HepG2 (cell line): ENCODE results near the gene FAM118B. TPM values are rescaled to one million over a fixed set of nuclear protein-coding genes. Genes with fewer than 3 reads are reported as not detected.

Experiments used
- ARNT ChIP-seq: fragments of 450-650 bp; IDR thresholded peaks from 2 replicates; pipeline ENCODE4 v1.6.1; 2017
- FOXA1 ChIP-seq, 2 experiments: fragments of 450-650 bp in 1 of 2; sonication (generic) in 1 of 2; formaldehyde crosslinking in 1 of 2; IDR thresholded peaks; 2 replicates each; pipeline versions ENCODE4 v1.4.0 to v1.6.1; 2016 to 2020; ENCODE audit warnings: missing genetic modification reagents in 1 of 2
- FOXA3 ChIP-seq: IDR thresholded peaks from 2 replicates; pipeline ENCODE4 v1.6.1; 2016; ENCODE audit warnings: missing genetic modification reagents, missing compliant biosample characterization
- GZF1 ChIP-seq: sonication (generic); formaldehyde crosslinking; IDR thresholded peaks from 2 replicates; pipeline ENCODE4 v1.5.1; 2020; ENCODE audit warnings: mild to moderate bottlenecking, missing genetic modification reagents
- IRF2 ChIP-seq: IDR thresholded peaks from 2 replicates; pipeline ENCODE4 v1.6.1; 2018; ENCODE audit warnings: missing genetic modification reagents, missing compliant biosample characterization
- IRX3 ChIP-seq: sonication (generic); formaldehyde crosslinking; IDR thresholded peaks from 2 replicates; pipeline ENCODE4 v1.8.1; 2023; ENCODE audit warnings: mild to moderate bottlenecking, low read depth, missing genetic modification reagents, borderline replicate concordance
- KDM5B ChIP-seq: sonication (generic); formaldehyde crosslinking; IDR thresholded peaks from 2 replicates; pipeline ENCODE4 v1.4.0; 2020; ENCODE audit warnings: missing genetic modification reagents, mild to moderate bottlenecking, borderline replicate concordance
- KLF6 ChIP-seq: IDR thresholded peaks from 2 replicates; pipeline ENCODE4 v1.8.0; 2016; ENCODE audit warnings: missing biosample characterization, missing genetic modification reagents
- MEIS1 ChIP-seq: sonication (generic); formaldehyde crosslinking; IDR thresholded peaks from 2 replicates; pipeline ENCODE4 v1.9.0; 2021; ENCODE audit warnings: mild to moderate bottlenecking, missing genetic modification reagents, moderate library complexity, borderline replicate concordance
- MLLT10 ChIP-seq: sonication (generic); formaldehyde crosslinking; IDR thresholded peaks from 2 replicates; pipeline ENCODE4 v1.4.0; 2020; ENCODE audit warnings: missing genetic modification reagents
- NPAS2 ChIP-seq: sonication (generic); formaldehyde crosslinking; IDR thresholded peaks from 2 replicates; pipeline ENCODE4 v1.8.0; 2022; ENCODE audit warnings: mild to moderate bottlenecking, missing genetic modification reagents, borderline replicate concordance
- NR2F1 ChIP-seq, 2 experiments: fragments of 450-650 bp in 1 of 2; formaldehyde crosslinking in 1 of 2; IDR thresholded peaks; 2 replicates each; pipeline versions ENCODE4 v1.5.0 to v1.6.1; 2016 to 2020; ENCODE audit warnings: mild to moderate bottlenecking in 1 of 2, missing compliant biosample characterization in 1 of 2, missing genetic modification reagents in 1 of 2, moderate library complexity in 1 of 2
- PAX8 ChIP-seq: sonication (generic); formaldehyde crosslinking; IDR thresholded peaks from 2 replicates; pipeline ENCODE4 v1.8.0; 2022; ENCODE audit warnings: mild to moderate bottlenecking, missing genetic modification reagents, borderline replicate concordance
- POGZ ChIP-seq: sonication (generic); formaldehyde crosslinking; IDR thresholded peaks from 2 replicates; pipeline ENCODE4 v1.4.0; 2020; ENCODE audit warnings: mild to moderate bottlenecking, missing genetic modification reagents
- REPIN1 ChIP-seq: sonication (generic); formaldehyde crosslinking; IDR thresholded peaks from 2 replicates; pipeline ENCODE4 v1.8.0; 2022; ENCODE audit warnings: missing genetic modification reagents, low read depth, mild to moderate bottlenecking, borderline replicate concordance
- SRSF9 ChIP-seq: fragments of 200-400 bp; formaldehyde crosslinking; IDR thresholded peaks from 2 replicates; pipeline ENCODE4 v1.6.1; 2018; ENCODE audit warnings: borderline replicate concordance, mild to moderate bottlenecking, low read depth, low read length; ENCODE audit not compliant: insufficient read depth, poor library complexity, severe bottlenecking
- U2AF2 ChIP-seq: fragments of 200-400 bp; formaldehyde crosslinking; IDR thresholded peaks from 2 replicates; pipeline ENCODE4 v1.6.1; 2017; ENCODE audit warnings: low read depth, mild to moderate bottlenecking, low read length
- ZNF282 ChIP-seq: fragments of 450-650 bp; IDR thresholded peaks from 2 replicates; pipeline ENCODE4 v1.6.1; 2018; ENCODE audit not compliant: partially characterized antibody
- ZNF563 ChIP-seq: sonication (generic); formaldehyde crosslinking; IDR thresholded peaks from 2 replicates; pipeline ENCODE4 v1.8.0; 2022; ENCODE audit warnings: mild to moderate bottlenecking, moderate library complexity, missing genetic modification reagents
- ZNF564 ChIP-seq: sonication (generic); formaldehyde crosslinking; IDR thresholded peaks from 2 replicates; pipeline ENCODE4 v1.8.1; 2023; ENCODE audit warnings: mild to moderate bottlenecking, missing genetic modification reagents
- ZNF589 ChIP-seq: sonication (generic); formaldehyde crosslinking; conservative IDR thresholded peaks from 2 replicates; pipeline ENCODE4 v1.8.0; 2022; ENCODE audit warnings: mild to moderate bottlenecking, moderate library complexity, missing genetic modification reagents
- polyA plus RNA-seq, 8 experiments: library from polyadenylated mRNA; depleted of rRNA in 3 of 8; stranded (reverse) in 7 of 8; unstranded in 1 of 8; fragments of >200 nt; fragmentation: Illumina TruSeq in 4 of 8; extraction: Trizol in 4 of 8; gene quantifications; 2 replicates each; pipeline versions ENCODE4 v1.2.1 to v1.2.3, GENCODE V29; 2011 to 2016; ENCODE audit warnings: low read depth in 4 of 8, missing spikeins in 1 of 8, mixed read lengths in 1 of 8; ENCODE audit not compliant: insufficient read depth in 1 of 8
- total RNA-seq, 5 experiments: library from RNA; depleted of rRNA; stranded (reverse); fragments of >200 nt; fragmentation: Illumina TruSeq; extraction: Trizol; gene quantifications; 2 replicates each; pipeline ENCODE4 v1.2.3, GENCODE V29; 2016; ENCODE audit warnings: low read depth in 1 of 5
- TF ChIP-seq, protein P1 (sequence below): sonication (generic); formaldehyde crosslinking; conservative IDR thresholded peaks from 2 replicates; pipeline ENCODE4 v1.5.0; 2020; ENCODE audit warnings: missing genetic modification reagents
- TF ChIP-seq, protein P2 (sequence below): sonication (generic); formaldehyde crosslinking; IDR thresholded peaks from 2 replicates; pipeline ENCODE4 v1.9.0; 2021; ENCODE audit warnings: missing genetic modification reagents, borderline replicate concordance
- TF ChIP-seq, protein P3 (sequence below): sonication (generic); formaldehyde crosslinking; IDR thresholded peaks from 2 replicates; pipeline ENCODE4 v1.8.1; 2023; ENCODE audit warnings: mild to moderate bottlenecking, missing genetic modification reagents

Gene FAM118B
- total and polyA plus RNA-seq, 2 of the 13 experiments (the other 11 are each of a cell fraction or from before 2014, with no cell fraction given): 10.2 to 25.7 TPM

DNA sequence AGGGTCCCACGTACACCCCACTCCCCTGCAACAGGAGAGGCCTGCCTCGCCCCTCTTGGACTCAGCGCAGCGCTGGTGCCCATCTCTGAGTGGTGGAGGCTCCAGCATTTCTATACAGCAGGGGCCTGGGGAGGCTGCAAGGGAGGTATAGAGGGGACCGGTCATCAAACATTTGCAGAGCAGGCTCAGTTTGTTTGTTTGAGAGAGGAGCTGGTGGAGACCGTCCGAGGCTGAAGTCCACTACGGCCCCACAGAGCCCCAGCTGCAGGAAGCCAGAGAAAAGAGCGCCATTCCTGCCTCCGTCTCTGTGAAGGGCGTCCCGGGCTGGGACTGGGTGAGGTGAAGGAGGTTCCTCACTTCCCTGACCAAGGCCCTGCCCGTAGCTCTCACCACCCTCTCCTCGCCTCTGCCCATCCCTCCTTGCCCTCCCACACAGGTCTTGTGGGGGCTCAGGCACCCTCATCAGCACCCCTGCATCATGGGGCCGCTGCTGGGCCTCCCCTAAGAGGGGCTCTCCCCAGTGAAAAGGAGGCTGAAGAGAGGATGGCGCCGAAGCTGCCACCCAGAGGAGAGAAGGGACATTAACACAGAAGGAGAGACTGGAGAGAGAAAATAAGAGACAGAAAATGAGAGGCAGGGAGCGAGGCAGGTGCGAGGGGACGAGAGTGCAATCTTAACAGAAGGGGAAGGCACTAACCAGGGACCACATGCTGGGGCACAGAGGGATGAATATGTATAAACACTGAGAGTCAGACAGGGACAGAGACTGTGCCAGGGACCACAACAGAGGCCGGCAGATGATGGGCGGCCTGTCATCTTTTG lies 24.7 kb upstream of the FAM118B start (continued):
- TF ChIP-seq IRX3 (no peak), REPIN1 (CRISPR knock-in tag) (peak; percentile 90), FOXA3 (CRISPR knock-in tag) (no peak; the same call in 1 of the 2 replicates), U2AF2 (no peak), MEIS1 (CRISPR knock-in tag) (no peak), KLF6 (CRISPR knock-in tag) (no peak), NR2F1 (CRISPR knock-in tag; IDR thresholded peaks at IDR 0.05) (no peak), PAX8 (CRISPR knock-in tag) (0 out of 2 replicates have a peak, but pooled peaks have one; percentile 68), ZNF282 (no peak), KDM5B (CRISPR knock-in tag) (no peak), NPAS2 (CRISPR knock-in tag) (no peak), FOXA1 (IDR thresholded peaks at IDR 0.05) (no peak), FOXA1 (CRISPR knock-in tag; IDR thresholded peaks at IDR 0.05) (no peak), MLLT10 (CRISPR knock-in tag) (no peak), IRF2 (no peak), GZF1 (CRISPR knock-in tag) (peak; percentile 54; the same call in 1 of the 2 replicates), ZNF564 (CRISPR knock-in tag) (0 out of 2 replicates have a peak, but pooled peaks have one; percentile 6), ARNT (no peak), POGZ (CRISPR knock-in tag) (peak; percentile 45; the same call in 1 of the 2 replicates), ZNF589 (CRISPR knock-in tag) (no peak), SRSF9 (no peak), ZNF563 (CRISPR knock-in tag) (no peak; the same call in 1 of the 2 replicates)
- TF ChIP-seq, protein P1, sequence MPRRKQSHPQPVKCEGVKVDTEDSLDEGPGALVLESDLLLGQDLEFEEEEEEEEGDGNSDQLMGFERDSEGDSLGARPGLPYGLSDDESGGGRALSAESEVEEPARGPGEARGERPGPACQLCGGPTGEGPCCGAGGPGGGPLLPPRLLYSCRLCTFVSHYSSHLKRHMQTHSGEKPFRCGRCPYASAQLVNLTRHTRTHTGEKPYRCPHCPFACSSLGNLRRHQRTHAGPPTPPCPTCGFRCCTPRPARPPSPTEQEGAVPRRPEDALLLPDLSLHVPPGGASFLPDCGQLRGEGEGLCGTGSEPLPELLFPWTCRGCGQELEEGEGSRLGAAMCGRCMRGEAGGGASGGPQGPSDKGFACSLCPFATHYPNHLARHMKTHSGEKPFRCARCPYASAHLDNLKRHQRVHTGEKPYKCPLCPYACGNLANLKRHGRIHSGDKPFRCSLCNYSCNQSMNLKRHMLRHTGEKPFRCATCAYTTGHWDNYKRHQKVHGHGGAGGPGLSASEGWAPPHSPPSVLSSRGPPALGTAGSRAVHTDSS: no peak
- TF ChIP-seq, protein P2, sequence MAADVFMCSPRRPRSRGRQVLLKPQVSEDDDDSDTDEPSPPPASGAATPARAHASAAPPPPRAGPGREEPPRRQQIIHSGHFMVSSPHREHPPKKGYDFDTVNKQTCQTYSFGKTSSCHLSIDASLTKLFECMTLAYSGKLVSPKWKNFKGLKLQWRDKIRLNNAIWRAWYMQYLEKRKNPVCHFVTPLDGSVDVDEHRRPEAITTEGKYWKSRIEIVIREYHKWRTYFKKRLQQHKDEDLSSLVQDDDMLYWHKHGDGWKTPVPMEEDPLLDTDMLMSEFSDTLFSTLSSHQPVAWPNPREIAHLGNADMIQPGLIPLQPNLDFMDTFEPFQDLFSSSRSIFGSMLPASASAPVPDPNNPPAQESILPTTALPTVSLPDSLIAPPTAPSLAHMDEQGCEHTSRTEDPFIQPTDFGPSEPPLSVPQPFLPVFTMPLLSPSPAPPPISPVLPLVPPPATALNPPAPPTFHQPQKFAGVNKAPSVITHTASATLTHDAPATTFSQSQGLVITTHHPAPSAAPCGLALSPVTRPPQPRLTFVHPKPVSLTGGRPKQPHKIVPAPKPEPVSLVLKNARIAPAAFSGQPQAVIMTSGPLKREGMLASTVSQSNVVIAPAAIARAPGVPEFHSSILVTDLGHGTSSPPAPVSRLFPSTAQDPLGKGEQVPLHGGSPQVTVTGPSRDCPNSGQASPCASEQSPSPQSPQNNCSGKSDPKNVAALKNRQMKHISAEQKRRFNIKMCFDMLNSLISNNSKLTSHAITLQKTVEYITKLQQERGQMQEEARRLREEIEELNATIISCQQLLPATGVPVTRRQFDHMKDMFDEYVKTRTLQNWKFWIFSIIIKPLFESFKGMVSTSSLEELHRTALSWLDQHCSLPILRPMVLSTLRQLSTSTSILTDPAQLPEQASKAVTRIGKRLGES (CRISPR knock-in tag): no peak
- TF ChIP-seq, protein P3, sequence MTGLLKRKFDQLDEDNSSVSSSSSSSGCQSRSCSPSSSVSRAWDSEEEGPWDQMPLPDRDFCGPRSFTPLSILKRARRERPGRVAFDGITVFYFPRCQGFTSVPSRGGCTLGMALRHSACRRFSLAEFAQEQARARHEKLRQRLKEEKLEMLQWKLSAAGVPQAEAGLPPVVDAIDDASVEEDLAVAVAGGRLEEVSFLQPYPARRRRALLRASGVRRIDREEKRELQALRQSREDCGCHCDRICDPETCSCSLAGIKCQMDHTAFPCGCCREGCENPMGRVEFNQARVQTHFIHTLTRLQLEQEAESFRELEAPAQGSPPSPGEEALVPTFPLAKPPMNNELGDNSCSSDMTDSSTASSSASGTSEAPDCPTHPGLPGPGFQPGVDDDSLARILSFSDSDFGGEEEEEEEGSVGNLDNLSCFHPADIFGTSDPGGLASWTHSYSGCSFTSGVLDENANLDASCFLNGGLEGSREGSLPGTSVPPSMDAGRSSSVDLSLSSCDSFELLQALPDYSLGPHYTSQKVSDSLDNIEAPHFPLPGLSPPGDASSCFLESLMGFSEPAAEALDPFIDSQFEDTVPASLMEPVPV: no peak
